HCT116 (cell line): ENCODE measurements around the gene C1orf122. TPM values are rescaled to one million over a fixed set of nuclear protein-coding genes. Genes with fewer than 3 reads are reported as not detected.

Experiments used
- ATAC-seq: fragments of 200-7000 bp; cut with Tn5 transposase; 2 replicates; pipeline ENCODE4 v1.9.1; 2020; ENCODE audit warnings: mild to moderate bottlenecking, moderate library complexity
- BruUV-seq: library from RNA; stranded (reverse); fragments of 400-500 nt; replicated peaks from 2 replicates; lab custom pipeline; 2021; lab: Mats Ljungman, UMichigan
- CTCF ChIA-PET: fragments of 300-600 bp; sonication (Branson Sonifier 250); formaldehyde crosslinking; loops from one replicate; lab custom pipeline; 2021; ENCODE audit warnings: antibody characterized with exemption; lab: Charles Lee
- POLR2A ChIA-PET: fragments of 300-600, 350-600 bp; sonication (Branson Sonifier 250); formaldehyde crosslinking; loops from one replicate; lab custom pipeline; 2021; ENCODE audit warnings: antibody characterized with exemption; lab: Charles Lee
- RAD21 ChIA-PET, 2 experiments: fragments of 300-600 bp; sonication (Branson Sonifier 250); formaldehyde crosslinking; loops; one replicate each; lab custom pipeline; 2023; ENCODE audit warnings: low total read pairs in 2 of 2; ENCODE audit not compliant: uncharacterized antibody in 2 of 2, unreplicated experiment in 2 of 2, low non-redundant PET in 1 of 2; lab: Charles Lee
- DNase-seq: peaks from one replicate; pipeline ENCODE4 v3.0.0-alpha.2; 2010; ENCODE audit warnings: low read depth, low spot score
- H2AFZ ChIP-seq: fragments of 200-600 bp; shearing (Covaris generic), sonication (generic); 2 replicates; pipeline ENCODE4 v1.6.1; 2017; ENCODE audit warnings: low read depth, mixed run types, mixed read lengths, antibody characterized with exemption, low read length; ENCODE audit not compliant: poor library complexity, severe bottlenecking
- H3K27ac ChIP-seq: 2 replicates; pipeline ENCODE4 v1.5.1; 2012; ENCODE audit warnings: low read depth, low read length
- H3K27me3 ChIP-seq: fragments of 200-600 bp; sonication (generic); 2 replicates; pipeline ENCODE4 v1.6.1; 2016; ENCODE audit warnings: mixed run types, low read length, mixed read lengths; ENCODE audit not compliant: insufficient read depth
- H3K36me3 ChIP-seq, 2 experiments: fragments of 200-500 bp in 1 of 2; fragments of 200-600 bp in 1 of 2; sonication (Bioruptor generic) in 1 of 2; sonication (generic) in 1 of 2; 2 replicates each; pipeline versions ENCODE4 v1.5.1 to v1.6.1; 2014 to 2016; ENCODE audit warnings: low read length in 2 of 2, inconsistent platforms in 1 of 2, mixed read lengths in 1 of 2, mixed run types in 1 of 2; ENCODE audit not compliant: insufficient read depth in 2 of 2, control insufficient read depth in 1 of 2
- H3K4me1 ChIP-seq, 2 experiments: fragments of 200-600 bp in 1 of 2; sonication (generic) in 1 of 2; 2 replicates each; pipeline versions ENCODE4 v1.5.1 to v1.6.1; 2012 to 2017; ENCODE audit warnings: low read length in 2 of 2, inconsistent platforms in 1 of 2, mild to moderate bottlenecking in 1 of 2, mixed read lengths in 1 of 2, mixed run types in 1 of 2, moderate library complexity in 1 of 2; ENCODE audit not compliant: insufficient read depth in 2 of 2, control insufficient read depth in 1 of 2
- H3K4me2 ChIP-seq: fragments of 200-600 bp; sonication (generic); 2 replicates; pipeline ENCODE4 v1.6.1; 2017; ENCODE audit warnings: mixed run types, low read length, mixed read lengths
- H3K4me3 ChIP-seq, 2 experiments: fragments of 200-600 bp in 1 of 2; sonication (generic) in 1 of 2; replicated peaks in 1 of 2; 2 replicates each; pipeline ENCODE4 v1.5.1; 2011 to 2016; ENCODE audit warnings: low read length in 2 of 2, control low read depth in 1 of 2, low read depth in 1 of 2, mild to moderate bottlenecking in 1 of 2, mixed read lengths in 1 of 2, mixed run types in 1 of 2
- H3K79me2 ChIP-seq: fragments of 200-600 bp; sonication (generic); 2 replicates; pipeline ENCODE4 v1.6.1; 2017; ENCODE audit warnings: mild to moderate bottlenecking, mixed run types, low read length, moderate library complexity, mixed read lengths; ENCODE audit not compliant: insufficient read depth
- H3K9ac ChIP-seq: fragments of 200-600 bp; sonication (generic); 2 replicates; pipeline ENCODE4 v1.6.1; 2016; ENCODE audit warnings: low read length, mixed read lengths
- H3K9me2 ChIP-seq: fragments of 200-600 bp; sonication (generic), shearing (Covaris generic); 2 replicates; pipeline ENCODE4 v1.6.1; 2017; ENCODE audit warnings: mixed run types, mild to moderate bottlenecking, moderate library complexity; ENCODE audit not compliant: insufficient read depth
- H3K9me3 ChIP-seq, 2 experiments: fragments of 200-500 bp in 1 of 2; fragments of 200-600 bp in 1 of 2; sonication (Bioruptor generic) in 1 of 2; sonication (generic) in 1 of 2; 2 replicates each; pipeline ENCODE4 v1.6.1; 2014 to 2017; ENCODE audit warnings: low read length in 2 of 2, mixed read lengths in 2 of 2, inconsistent platforms in 1 of 2, low read depth in 1 of 2, mild to moderate bottlenecking in 1 of 2, mixed run types in 1 of 2, moderate library complexity in 1 of 2; ENCODE audit not compliant: control insufficient read depth in 1 of 2, insufficient read depth in 1 of 2
- H4K20me1 ChIP-seq: fragments of 200-600 bp; sonication (generic), shearing (Covaris generic); 2 replicates; pipeline ENCODE4 v1.6.1; 2017; ENCODE audit warnings: mixed run types, mild to moderate bottlenecking, moderate library complexity; ENCODE audit not compliant: insufficient read depth
- ATF3 ChIP-seq: IDR thresholded peaks from 2 replicates; pipeline ENCODE4 v1.6.1; 2012
- CEBPB ChIP-seq: IDR thresholded peaks from 2 replicates; pipeline ENCODE4 v1.6.1; 2012; ENCODE audit warnings: low read depth
- EGR1 ChIP-seq: IDR thresholded peaks from 2 replicates; pipeline ENCODE4 v1.6.1; 2012; ENCODE audit warnings: low read depth
- ELF1 ChIP-seq: IDR thresholded peaks from 2 replicates; pipeline ENCODE4 v1.6.1; 2012; ENCODE audit warnings: low read depth, borderline replicate concordance
- EZH2 ChIP-seq: fragments of 200-600 bp; sonication (generic); IDR thresholded peaks from 2 replicates; pipeline ENCODE4 v1.6.1; 2017; ENCODE audit warnings: antibody characterized with exemption, mixed run types
- EZH2phosphoT487 ChIP-seq: fragments of 200-600 bp; IDR thresholded peaks from 2 replicates; pipeline ENCODE4 v1.6.1; 2018; ENCODE audit warnings: antibody characterized with exemption, borderline replicate concordance
- JUND ChIP-seq: IDR thresholded peaks from 2 replicates; pipeline ENCODE4 v1.6.1; 2012
- MAX ChIP-seq: IDR thresholded peaks from 2 replicates; pipeline ENCODE4 v1.6.1; 2012
- POLR2AphosphoS5 ChIP-seq: IDR thresholded peaks from 2 replicates; pipeline ENCODE4 v1.6.1; 2011; ENCODE audit warnings: mild to moderate bottlenecking, low read depth, low read length, moderate library complexity
- REST ChIP-seq: IDR thresholded peaks from 2 replicates; pipeline ENCODE4 v1.6.1; 2012; ENCODE audit warnings: low read depth
- SIN3A ChIP-seq: IDR thresholded peaks from 2 replicates; pipeline ENCODE4 v1.6.1; 2012; ENCODE audit warnings: low read depth
- SP1 ChIP-seq: IDR thresholded peaks from 2 replicates; pipeline ENCODE4 v1.6.1; 2012; ENCODE audit warnings: low read depth
- SRF ChIP-seq: IDR thresholded peaks from 2 replicates; pipeline ENCODE4 v1.6.1; 2012; ENCODE audit warnings: low read depth
- TCF7L2 ChIP-seq: IDR thresholded peaks from 2 replicates; pipeline ENCODE4 v1.7.0; 2011; ENCODE audit warnings: borderline replicate concordance, inconsistent platforms; ENCODE audit not compliant: insufficient read depth, insufficient read length; ENCODE audit errors: extremely low read depth
- YY1 ChIP-seq: IDR thresholded peaks from 2 replicates; pipeline ENCODE4 v1.6.1; 2011; ENCODE audit warnings: low read length, low read depth, moderate library complexity, mild to moderate bottlenecking; ENCODE audit not compliant: insufficient replicate concordance; ENCODE audit errors: extremely low read depth
- ZFX ChIP-seq: fragments of 450-650 bp; IDR thresholded peaks from 2 replicates; pipeline ENCODE4 v1.6.1; 2017
- ZNF274 ChIP-seq: fragments of 200-500 bp; sonication (Bioruptor generic); IDR thresholded peaks from 2 replicates; pipeline ENCODE4 v1.6.1; 2014; ENCODE audit warnings: mild to moderate bottlenecking, low read depth, low read length, inconsistent platforms
- intact Hi-C: fragments of 100-400 bp; cut with micrococcal nuclease; formaldehyde crosslinking; loops from 2 replicates; pipeline ENCODE4 v1.10.0; 2022
- total RNA-seq: library from RNA; stranded (reverse); gene quantifications from one replicate; pipeline ENCODE4 v1.2.1, GENCODE V29; 2021; ENCODE audit not compliant: unreplicated experiment
- TF ChIP-seq, protein P1 (sequence below), 3 experiments: fragments of 200-600 bp in 1 of 3; sonication (generic) in 1 of 3; IDR thresholded peaks in 2 of 3; conservative IDR thresholded peaks in 1 of 3; 2 replicates each; pipeline ENCODE4 v1.5.1; 2012 to 2017; ENCODE audit warnings: low read depth in 2 of 3, low read length in 2 of 3, antibody characterized with exemption in 1 of 3, borderline replicate concordance in 1 of 3, control low read depth in 1 of 3, mild to moderate bottlenecking in 1 of 3, mixed read lengths in 1 of 3, mixed run types in 1 of 3, moderate library complexity in 1 of 3; ENCODE audit not compliant: insufficient read depth in 1 of 3

C1orf122 gene
- total RNA-seq, 1 experiment from 2014 or later = 34.2 TPM

GRCh38 chr1:37782491-37782890 is 25.1 kb upstream of the C1orf122 start:
- TF ChIP-seq ATF3 (no peak), POLR2AphosphoS5 (no peak), TCF7L2 (no peak), SP1 (no peak), EGR1 (no peak), REST (no peak), SRF (no peak), CEBPB (no peak), EZH2 (no peak), JUND (no peak), MAX (no peak), ZNF274 (no peak), YY1 (no peak), ELF1 (no peak), ZFX (no peak), SIN3A (no peak), EZH2phosphoT487 (no peak)
- TF ChIP-seq, protein P1, sequence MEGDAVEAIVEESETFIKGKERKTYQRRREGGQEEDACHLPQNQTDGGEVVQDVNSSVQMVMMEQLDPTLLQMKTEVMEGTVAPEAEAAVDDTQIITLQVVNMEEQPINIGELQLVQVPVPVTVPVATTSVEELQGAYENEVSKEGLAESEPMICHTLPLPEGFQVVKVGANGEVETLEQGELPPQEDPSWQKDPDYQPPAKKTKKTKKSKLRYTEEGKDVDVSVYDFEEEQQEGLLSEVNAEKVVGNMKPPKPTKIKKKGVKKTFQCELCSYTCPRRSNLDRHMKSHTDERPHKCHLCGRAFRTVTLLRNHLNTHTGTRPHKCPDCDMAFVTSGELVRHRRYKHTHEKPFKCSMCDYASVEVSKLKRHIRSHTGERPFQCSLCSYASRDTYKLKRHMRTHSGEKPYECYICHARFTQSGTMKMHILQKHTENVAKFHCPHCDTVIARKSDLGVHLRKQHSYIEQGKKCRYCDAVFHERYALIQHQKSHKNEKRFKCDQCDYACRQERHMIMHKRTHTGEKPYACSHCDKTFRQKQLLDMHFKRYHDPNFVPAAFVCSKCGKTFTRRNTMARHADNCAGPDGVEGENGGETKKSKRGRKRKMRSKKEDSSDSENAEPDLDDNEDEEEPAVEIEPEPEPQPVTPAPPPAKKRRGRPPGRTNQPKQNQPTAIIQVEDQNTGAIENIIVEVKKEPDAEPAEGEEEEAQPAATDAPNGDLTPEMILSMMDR (IDR thresholded peaks at IDR 0.05 in 2 of 3, conservative IDR thresholded peaks at IDR 0.05 in 1 of 3; ENCODE audit: borderline replicate concordance in 1 of 3, insufficient read depth in 1 of 3, low read depth in 2 of 3, low read length in 2 of 3) = no peak
- Histone ChIP-seq H3K9me3 (no peaks in the 10 kb centered on the region), H3K4me3 (no peak overlapping the region), H3K4me2 (no peak overlapping the region), H4K20me1 (no peaks in the 10 kb centered on the region), H3K9ac (no peak overlapping the region), H2AFZ (no peak overlapping the region), H3K27me3 (peaks cover 4% of the 10 kb centered on the region; the same call in 1 of the 2 replicates), H3K79me2 (no peaks in the 10 kb centered on the region), H3K9me2 (no peaks in the 10 kb centered on the region), H3K4me1 (no peaks in the 10 kb centered on the region), H3K27ac (no peak overlapping the region), H3K36me3 (no peaks in the 10 kb centered on the region)
- ChIA-PET POLR2A (no interaction called here), CTCF (no interaction called here), RAD21 (no interaction called here)
- ATAC-seq (no peak), DNase-seq (no peak)
- intact Hi-C loops = no loop called here
- BruUV-seq = no TSS peak
